Measurements from ENCODE around the gene ABI3.

DNA sequence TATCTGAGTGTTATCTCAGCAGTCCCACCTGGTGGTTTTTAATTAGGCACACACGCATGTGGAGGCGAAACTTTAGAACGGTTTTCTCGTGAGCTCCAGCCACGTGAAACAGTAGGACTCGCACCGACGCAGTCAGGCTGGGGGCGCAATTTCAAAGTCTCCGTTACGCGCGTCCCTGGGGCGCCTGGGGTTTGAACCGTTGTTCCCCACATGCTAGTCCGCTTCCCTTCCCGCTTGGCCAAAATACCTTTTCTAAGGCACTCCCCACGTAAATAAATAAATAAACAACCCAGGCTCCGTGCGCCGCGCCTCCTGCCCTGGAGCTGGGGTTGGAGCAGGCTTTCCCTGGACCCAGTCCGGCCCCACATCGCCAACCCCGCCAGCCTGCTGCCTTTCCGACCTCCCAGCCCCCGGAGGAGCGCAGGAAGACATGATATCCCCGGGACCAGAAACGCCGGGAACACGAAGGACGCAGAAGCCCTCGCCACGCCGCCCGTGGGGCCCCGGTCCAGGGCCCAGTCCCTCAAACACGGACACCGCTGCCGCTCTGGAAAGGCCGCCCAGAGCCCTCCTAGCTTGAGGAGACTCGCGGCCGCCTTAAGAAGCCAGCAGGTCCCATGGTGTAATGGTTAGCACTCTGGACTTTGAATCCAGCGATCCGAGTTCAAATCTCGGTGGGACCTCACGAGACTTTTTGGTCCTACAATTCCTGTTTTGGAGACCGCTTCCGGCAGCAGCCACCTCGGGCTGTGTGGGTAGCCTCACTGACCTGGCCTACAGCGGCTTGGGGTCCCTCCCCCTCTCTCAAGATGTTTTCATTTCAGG lies 18.4 kb upstream of the ABI3 start:
- TF ChIP-seq MEF2A (IDR thresholded peaks at IDR 0.05; ENCODE audit: control insufficient read depth, low read depth, low read length) (no peak), SMC3 (conservative IDR thresholded peaks at IDR 0.05; ENCODE audit: insufficient read depth, low read depth, low read length) (0 out of 2 replicates have a peak, but pooled peaks have one; percentile 7), SAFB (IDR thresholded peaks at IDR 0.05; ENCODE audit: borderline replicate concordance, low read depth, low read length) (peak; percentile 80; the same call in 1 of the 2 replicates), TEAD4 (IDR thresholded peaks at IDR 0.05; ENCODE audit: low read length) (peak; percentile 85), TEAD4 (CRISPR knock-in tag; IDR thresholded peaks at IDR 0.05; ENCODE audit: borderline replicate concordance) (no peak), FOXA3 (CRISPR knock-in tag; conservative IDR thresholded peaks at IDR 0.05 in 1 of 2, IDR thresholded peaks at IDR 0.05 in 1 of 2) (no peak), HDAC2 (IDR thresholded peaks at IDR 0.05) (peak; percentile 94), SMARCC2 (IDR thresholded peaks at IDR 0.05; ENCODE audit: low read depth) (peak; percentile 93)

All from K562 (cell line).